Lower leg skin (tissue), 4 donors: ENCODE measurements around the gene WDFY4. TPM values are rescaled to one million over a fixed set of nuclear protein-coding genes. Genes with fewer than 3 reads are reported as not detected.

Source experiments
- DNase-seq, 2 donors: peaks; one replicate each; pipeline ENCODE4 v3.0.0-alpha.2; 2019; ENCODE audit warnings: low spot score in 2 of 2
- H3K4me3 ChIP-seq: fragments of 200-600 bp; sonication (generic); 2 replicates; pipeline ENCODE4 v1.5.1; 2017; ENCODE audit warnings: mild to moderate bottlenecking, low read depth; ENCODE audit not compliant: poor library complexity, severe bottlenecking
- POLR2A ChIP-seq, 2 donors: fragments of 450-650 bp; IDR thresholded peaks; one replicate each; pipeline ENCODE4 v1.6.1; 2016 to 2017; ENCODE audit warnings: antibody characterized with exemption in 2 of 2, mild to moderate bottlenecking in 1 of 2, moderate library complexity in 1 of 2
- WGBS, 2 donors: methylation state at CpG; one replicate each; pipeline ENCODE4 v1.1.5; 2018; 5-methylcytosine and 5-hydroxymethylcytosine counted together
- intact Hi-C: fragments of 100-400 bp; cut with DNase I; formaldehyde crosslinking; loops from one replicate; pipeline ENCODE4 v1.15.0; 2023; ENCODE audit warnings: low total_unique reads
- total RNA-seq, 4 donors: library from RNA; depleted of rRNA; stranded (reverse); fragments of >200 nt; gene quantifications; one replicate each; pipeline ENCODE4 v1.1.0, GENCODE V29; 2016
- TF ChIP-seq, protein P1 (sequence below), 3 donors: fragments of 450-650 bp; IDR thresholded peaks; one replicate each; pipeline ENCODE4 v1.5.1; 2016; ENCODE audit warnings: antibody characterized with exemption in 3 of 3, mild to moderate bottlenecking in 3 of 3, moderate library complexity in 2 of 3

WDFY4 gene
- total RNA-seq, 4 donors from 2014 or later, result 0.91 to 4.2 (median 1.1) TPM

DNA sequence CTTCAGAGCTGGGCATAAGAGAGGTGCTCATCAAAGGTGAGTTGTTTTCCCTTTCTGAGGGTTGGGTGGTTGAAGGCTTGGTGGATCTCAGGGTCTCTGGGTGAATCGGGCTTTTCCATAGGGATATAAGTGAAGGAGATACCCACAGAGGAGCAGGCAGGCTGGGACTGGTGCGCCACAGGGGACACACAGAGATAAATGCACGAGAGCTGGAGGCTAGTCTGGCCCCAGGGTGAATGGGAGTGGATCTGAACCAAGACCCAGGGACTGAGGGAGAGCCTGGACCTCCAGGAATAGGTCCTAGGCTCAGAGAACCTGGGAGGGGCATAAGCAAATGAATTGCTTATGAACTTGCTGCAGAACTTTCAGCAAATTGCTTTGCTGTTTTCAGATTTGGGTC is 193.4 kb downstream of the WDFY4 start:
- H3K4me3 ChIP-seq, result no peak overlapping the region
- no peak for DNase-seq
- WGBS, 2 donors, result 75 to 83% methylated on average over 3 of the region's 3 CpGs
- TF ChIP-seq, protein P1, sequence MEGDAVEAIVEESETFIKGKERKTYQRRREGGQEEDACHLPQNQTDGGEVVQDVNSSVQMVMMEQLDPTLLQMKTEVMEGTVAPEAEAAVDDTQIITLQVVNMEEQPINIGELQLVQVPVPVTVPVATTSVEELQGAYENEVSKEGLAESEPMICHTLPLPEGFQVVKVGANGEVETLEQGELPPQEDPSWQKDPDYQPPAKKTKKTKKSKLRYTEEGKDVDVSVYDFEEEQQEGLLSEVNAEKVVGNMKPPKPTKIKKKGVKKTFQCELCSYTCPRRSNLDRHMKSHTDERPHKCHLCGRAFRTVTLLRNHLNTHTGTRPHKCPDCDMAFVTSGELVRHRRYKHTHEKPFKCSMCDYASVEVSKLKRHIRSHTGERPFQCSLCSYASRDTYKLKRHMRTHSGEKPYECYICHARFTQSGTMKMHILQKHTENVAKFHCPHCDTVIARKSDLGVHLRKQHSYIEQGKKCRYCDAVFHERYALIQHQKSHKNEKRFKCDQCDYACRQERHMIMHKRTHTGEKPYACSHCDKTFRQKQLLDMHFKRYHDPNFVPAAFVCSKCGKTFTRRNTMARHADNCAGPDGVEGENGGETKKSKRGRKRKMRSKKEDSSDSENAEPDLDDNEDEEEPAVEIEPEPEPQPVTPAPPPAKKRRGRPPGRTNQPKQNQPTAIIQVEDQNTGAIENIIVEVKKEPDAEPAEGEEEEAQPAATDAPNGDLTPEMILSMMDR (IDR thresholded peaks at IDR 0.05), result no peak
- TF ChIP-seq POLR2A (IDR thresholded peaks at IDR 0.05), result no peak
- intact Hi-C loops, result no loop called here

DNA sequence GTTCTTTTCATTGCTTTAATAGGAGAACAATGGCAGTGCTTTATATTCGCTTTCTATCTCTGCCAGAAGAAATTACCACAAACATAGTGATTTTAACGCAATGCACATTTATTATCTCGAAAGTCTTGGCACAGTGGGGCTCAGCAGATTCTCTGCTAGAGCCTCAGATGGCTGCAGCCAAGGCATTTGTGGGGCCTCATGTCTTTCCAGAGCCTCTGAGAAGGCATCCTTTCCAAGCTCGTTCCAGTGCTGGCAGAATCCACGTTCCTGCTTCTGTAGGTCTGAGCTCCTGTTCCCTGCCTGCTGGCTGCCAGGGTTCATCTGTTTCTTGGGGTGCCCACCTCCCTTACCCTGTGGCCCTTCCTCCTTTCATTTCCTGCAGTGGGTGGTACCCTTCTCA is 194.8 kb downstream of the WDFY4 start:
- intact Hi-C loops, result no loop called here
- no peak overlapping the region for H3K4me3 ChIP-seq
- WGBS, 2 donors, result 51 to 59% methylated on average over 5 of the region's 5 CpGs
- no peak for TF ChIP-seq POLR2A (IDR thresholded peaks at IDR 0.05)
- TF ChIP-seq, protein P1 (IDR thresholded peaks at IDR 0.05), result no peak
- no peak for DNase-seq

DNA sequence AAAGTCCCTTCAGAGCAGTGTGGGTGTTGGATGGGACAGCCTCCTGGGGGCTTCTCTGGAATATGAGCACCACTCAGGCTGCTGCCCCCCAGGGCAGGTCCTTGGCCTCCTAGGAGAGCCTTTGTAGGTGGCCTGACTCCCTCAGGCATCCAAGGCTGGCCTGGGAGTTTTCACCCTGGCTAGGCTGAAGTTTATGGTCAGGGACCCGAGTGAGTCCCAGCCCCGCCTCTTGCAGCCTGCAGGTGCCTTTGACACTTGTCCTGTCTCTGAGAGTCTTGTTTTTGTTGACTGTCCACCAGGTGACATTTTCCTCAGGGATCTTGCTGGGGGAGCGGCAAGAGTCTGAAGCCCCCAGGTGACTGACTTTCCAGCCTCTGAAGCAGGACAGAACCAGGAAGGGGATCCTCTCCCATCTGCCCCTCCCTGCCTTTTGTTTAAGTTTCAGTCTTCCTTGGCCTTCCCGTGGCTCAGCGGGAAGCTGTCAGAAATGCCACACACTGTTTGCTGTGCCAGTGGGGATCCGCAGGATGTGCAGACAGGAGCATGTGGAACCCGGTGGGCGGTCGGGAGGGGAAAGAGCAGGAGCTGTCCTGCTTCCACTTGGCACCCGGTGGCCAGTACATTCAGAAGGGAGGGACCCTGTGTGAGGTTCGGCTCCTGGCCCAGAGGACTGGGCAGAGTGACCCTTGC is 195.5 kb downstream of the WDFY4 start:
- 63 to 81% methylated on average over 8 to 11 of the region's 11 CpGs for WGBS, 2 donors
- no peak for TF ChIP-seq POLR2A (IDR thresholded peaks at IDR 0.05)
- TF ChIP-seq, protein P1 (IDR thresholded peaks at IDR 0.05), result no peak
- intact Hi-C loops, result no loop called here

DNA sequence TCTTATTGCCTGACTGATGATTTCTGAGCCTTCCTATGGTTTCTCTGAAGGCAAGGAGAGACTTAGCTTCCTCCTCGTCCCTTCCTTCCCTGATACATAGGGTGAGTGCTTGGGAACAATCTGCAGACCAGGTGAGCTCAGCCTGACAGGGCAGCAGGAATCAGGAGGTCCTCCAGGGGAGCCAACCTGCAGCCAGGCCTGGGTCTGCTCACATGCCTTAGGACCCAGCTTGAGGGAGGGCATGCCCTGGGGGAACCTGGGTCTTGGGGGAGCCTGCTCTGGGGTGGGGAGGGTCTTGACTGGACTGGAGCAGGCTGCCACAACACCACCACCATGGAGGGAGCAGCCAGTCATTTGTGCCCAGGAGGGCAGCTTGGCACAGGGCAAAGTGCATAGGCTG is 197.3 kb downstream of the WDFY4 start:
- TF ChIP-seq POLR2A (IDR thresholded peaks at IDR 0.05), result no peak
- TF ChIP-seq, protein P1 (IDR thresholded peaks at IDR 0.05), result no peak
- intact Hi-C loops, result no loop called here
- no peak for DNase-seq
- H3K4me3 ChIP-seq, result no peak overlapping the region
- WGBS, 2 donors, result 92 to 100% methylated on average over 1 of the region's 1 CpG

More for the DNA sequence above, 195.5 kb downstream of the WDFY4 start:
- no peak for DNase-seq
- H3K4me3 ChIP-seq, result no peak overlapping the region

DNA sequence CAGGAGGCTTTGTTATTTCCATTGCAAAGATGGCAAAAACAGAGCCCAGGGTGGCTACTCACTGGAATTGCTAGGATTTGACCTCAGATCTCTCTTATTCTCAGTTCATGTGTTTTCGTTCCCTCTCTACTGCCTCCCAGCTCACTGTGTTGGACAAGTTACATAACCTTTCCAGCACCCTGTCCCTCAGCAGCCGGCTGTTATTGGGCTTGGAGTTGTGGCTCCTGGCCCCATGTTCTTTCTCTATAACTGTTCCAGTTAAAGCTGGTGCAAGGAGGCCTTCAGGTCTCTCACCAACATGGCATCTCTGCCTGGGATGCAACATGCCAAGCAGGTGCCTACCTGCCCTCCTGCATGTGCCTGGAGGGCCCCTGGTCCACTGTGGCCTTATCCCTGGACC is 198.2 kb downstream of the WDFY4 start:
- no peak for TF ChIP-seq POLR2A (IDR thresholded peaks at IDR 0.05)
- TF ChIP-seq, protein P1 (IDR thresholded peaks at IDR 0.05), result no peak
- H3K4me3 ChIP-seq, result no peak overlapping the region
- WGBS, 2 donors, result 76 to 94% methylated on average over 2 of the region's 2 CpGs
- no peak for DNase-seq
- intact Hi-C loops, result no loop called here

DNA sequence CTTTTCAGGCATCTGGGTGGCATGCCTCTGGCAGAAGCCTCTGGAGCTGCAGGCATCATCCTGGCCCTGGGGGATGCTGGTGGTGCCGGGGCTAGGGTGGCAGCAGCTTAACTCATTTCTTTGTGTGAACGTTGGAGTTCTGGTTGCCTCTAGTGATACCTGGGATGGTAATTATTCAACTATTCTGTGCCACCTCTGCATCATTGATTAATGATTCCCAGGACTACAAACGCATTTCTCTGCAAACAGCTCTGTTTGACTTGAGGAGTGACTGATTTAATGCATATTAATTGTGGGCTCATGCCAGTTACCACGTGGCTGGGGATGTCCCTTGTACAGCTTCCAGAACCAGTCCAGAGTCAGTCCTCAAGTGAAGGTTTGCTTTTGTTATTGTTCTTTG is 199.0 kb downstream of the WDFY4 start:
- TF ChIP-seq, protein P1 (IDR thresholded peaks at IDR 0.05), result no peak
- no peak for TF ChIP-seq POLR2A (IDR thresholded peaks at IDR 0.05)
- WGBS, 2 donors, result 48 to 52% methylated on average over 4 of the region's 4 CpGs
- no peak overlapping the region for H3K4me3 ChIP-seq
- DNase-seq, result peak in 1 of 2 donors; percentile 8
- intact Hi-C loops, result no loop called here
